Measurements from ENCODE around the gene SFSWAP. TPM values are rescaled to one million over a fixed set of nuclear protein-coding genes. Genes with fewer than 3 reads are reported as not detected.

Gene SFSWAP
- total RNA-seq, 2 donors from 2014 or later = 31.6 to 45.8 TPM

- no peak for DNase-seq
- no peak for ATAC-seq
- WGBS, 2 donors = 94 to 96% methylated on average over 18 of the region's 18 CpGs
- Histone ChIP-seq H3K27me3 (no peaks in the 10 kb centered on the region), H3K36me3 (replicated peaks in 1 of 2; ENCODE audit: insufficient read depth in 1 of 2, low read depth in 2 of 2) (peaks cover 12 to 52% of the 10 kb centered on the region in 2 donors), H3K9me3 (no peaks in the 10 kb centered on the region), H3K4me1 (no peaks in the 10 kb centered on the region), H3K4me3 (no peak overlapping the region), H3K27ac (no peak overlapping the region)
- TF ChIP-seq POLR2A (IDR thresholded peaks at IDR 0.05) (no peak), CTCF (IDR thresholded peaks at IDR 0.05) (no peak)
- intact Hi-C loops (cut with DNase I) = no loop called here
Measured at GRCh38 chr12:131756441-131756840, 45.6 kb downstream of the SFSWAP start.

GRCh38 chr12:131757111-131757510 lies 46.2 kb downstream of the SFSWAP start:
- DNase-seq (no peak), ATAC-seq (no peak)
- 91 to 94% methylated on average over 17 of the region's 17 CpGs for WGBS, 2 donors
- H3K4me1 ChIP-seq = no peaks in the 10 kb centered on the region
- intact Hi-C loops (cut with DNase I) = no loop called here
- peaks cover 12 to 50% of the 10 kb centered on the region in 2 donors for H3K36me3 ChIP-seq (replicated peaks in 1 of 2; ENCODE audit: insufficient read depth in 1 of 2, low read depth in 2 of 2)
- H3K27me3 ChIP-seq = no peaks in the 10 kb centered on the region
- H3K4me3 ChIP-seq = no peak overlapping the region
- H3K27ac ChIP-seq = no peak overlapping the region
- H3K9me3 ChIP-seq = no peaks in the 10 kb centered on the region
- TF ChIP-seq CTCF (IDR thresholded peaks at IDR 0.05) = no peak
- TF ChIP-seq POLR2A (IDR thresholded peaks at IDR 0.05) = no peak

- H3K4me1 ChIP-seq = no peaks in the 10 kb centered on the region
- intact Hi-C loops (cut with DNase I) = no loop called here
- H3K27me3 ChIP-seq = no peaks in the 10 kb centered on the region
- peaks cover 12 to 48% of the 10 kb centered on the region in 2 donors for H3K36me3 ChIP-seq (replicated peaks in 1 of 2; ENCODE audit: insufficient read depth in 1 of 2, low read depth in 2 of 2)
- H3K9me3 ChIP-seq = no peaks in the 10 kb centered on the region
- TF ChIP-seq POLR2A (IDR thresholded peaks at IDR 0.05) (no peak), CTCF (IDR thresholded peaks at IDR 0.05) (no peak)
- ATAC-seq (no peak), DNase-seq (no peak)
- no peak overlapping the region for H3K27ac ChIP-seq
- 87 to 91% methylated on average over 8 to 11 of the region's 11 CpGs for WGBS, 2 donors
- H3K4me3 ChIP-seq = no peak overlapping the region
Measured at GRCh38 chr12:131758016-131758739, 47.3 kb downstream of the SFSWAP start.

- Histone ChIP-seq H3K9me3 (no peaks in the 10 kb centered on the region), H3K27me3 (no peaks in the 10 kb centered on the region), H3K36me3 (replicated peaks in 1 of 2; ENCODE audit: insufficient read depth in 1 of 2, low read depth in 2 of 2) (peaks cover 12 to 47% of the 10 kb centered on the region in 2 donors), H3K27ac (no peak overlapping the region), H3K4me3 (no peak overlapping the region), H3K4me1 (no peaks in the 10 kb centered on the region)
- ATAC-seq (no peak), DNase-seq (no peak)
- TF ChIP-seq POLR2A (IDR thresholded peaks at IDR 0.05) (no peak), CTCF (IDR thresholded peaks at IDR 0.05) (no peak)
- intact Hi-C loops (cut with DNase I) = no loop called here
- WGBS, 2 donors = 97% methylated on average over 8 of the region's 8 CpGs
Measured at GRCh38 chr12:131759176-131759575, 48.3 kb downstream of the SFSWAP start.

GRCh38 chr12:131761638-131762037 lies 50.7 kb downstream of the SFSWAP start:
- no peak overlapping the region for H3K4me3 ChIP-seq
- H3K27me3 ChIP-seq = no peaks in the 10 kb centered on the region
- no peak overlapping the region for H3K27ac ChIP-seq
- no peak for ATAC-seq
- no peaks in the 10 kb centered on the region for H3K9me3 ChIP-seq
- intact Hi-C loops (cut with DNase I) = no loop called here
- H3K36me3 ChIP-seq (replicated peaks in 1 of 2; ENCODE audit: insufficient read depth in 1 of 2, low read depth in 2 of 2) = peaks cover 10 to 44% of the 10 kb centered on the region in 2 donors
- no peak for TF ChIP-seq CTCF (IDR thresholded peaks at IDR 0.05)
- no peak for TF ChIP-seq POLR2A (IDR thresholded peaks at IDR 0.05)
- no peak for DNase-seq
- WGBS, 2 donors = 94 to 96% methylated on average over 4 to 5 of the region's 5 CpGs
- no peaks in the 10 kb centered on the region for H3K4me1 ChIP-seq
